ENCODE data around the gene CTSC.

GRCh38 chr11:88306785-88307184 is 30.8 kb downstream of the CTSC start:
- TF ChIP-seq POLR2AphosphoS5 (IDR thresholded peaks at IDR 0.05; ENCODE audit: low read depth, low read length) (no peak), SIN3A (IDR thresholded peaks at IDR 0.05; ENCODE audit: borderline replicate concordance, insufficient read depth, low read length) (no peak)

Measured in PFSK-1 (cell line).